Measurements from ENCODE around the gene KRT3.

KRT3 gene

DNA sequence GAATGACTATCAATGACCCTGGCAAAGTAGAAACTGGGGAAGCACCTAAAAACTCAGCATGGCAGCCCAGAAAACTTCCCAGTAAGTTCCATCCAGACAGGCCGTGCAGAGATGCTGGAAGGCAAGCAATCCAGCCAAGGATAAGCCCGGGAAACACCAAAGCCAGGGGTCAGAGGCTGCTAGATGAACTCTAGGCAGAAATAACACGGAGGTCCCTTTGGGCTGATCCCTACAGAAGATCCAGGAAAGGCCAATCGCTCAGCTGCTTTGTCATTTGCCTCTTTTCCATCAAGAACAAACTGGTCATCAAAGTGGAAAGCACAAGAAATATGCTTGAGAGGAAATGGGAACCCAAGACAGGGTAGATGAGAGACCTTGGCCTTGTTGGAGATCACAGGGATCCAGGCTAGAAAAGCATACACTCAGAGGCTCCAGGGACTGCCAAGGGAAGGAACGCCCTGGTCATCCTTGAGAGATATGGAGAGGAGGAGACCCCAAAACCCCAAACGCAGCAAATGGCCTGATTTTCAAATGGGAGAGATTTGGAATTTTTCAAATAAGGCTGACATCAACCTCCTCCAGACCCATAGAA, 31.7 kb upstream of the KRT3 start:
- TF ChIP-seq CREB1 (IDR thresholded peaks at IDR 0.05; ENCODE audit: low read depth), result no peak
- TF ChIP-seq, protein P1, sequence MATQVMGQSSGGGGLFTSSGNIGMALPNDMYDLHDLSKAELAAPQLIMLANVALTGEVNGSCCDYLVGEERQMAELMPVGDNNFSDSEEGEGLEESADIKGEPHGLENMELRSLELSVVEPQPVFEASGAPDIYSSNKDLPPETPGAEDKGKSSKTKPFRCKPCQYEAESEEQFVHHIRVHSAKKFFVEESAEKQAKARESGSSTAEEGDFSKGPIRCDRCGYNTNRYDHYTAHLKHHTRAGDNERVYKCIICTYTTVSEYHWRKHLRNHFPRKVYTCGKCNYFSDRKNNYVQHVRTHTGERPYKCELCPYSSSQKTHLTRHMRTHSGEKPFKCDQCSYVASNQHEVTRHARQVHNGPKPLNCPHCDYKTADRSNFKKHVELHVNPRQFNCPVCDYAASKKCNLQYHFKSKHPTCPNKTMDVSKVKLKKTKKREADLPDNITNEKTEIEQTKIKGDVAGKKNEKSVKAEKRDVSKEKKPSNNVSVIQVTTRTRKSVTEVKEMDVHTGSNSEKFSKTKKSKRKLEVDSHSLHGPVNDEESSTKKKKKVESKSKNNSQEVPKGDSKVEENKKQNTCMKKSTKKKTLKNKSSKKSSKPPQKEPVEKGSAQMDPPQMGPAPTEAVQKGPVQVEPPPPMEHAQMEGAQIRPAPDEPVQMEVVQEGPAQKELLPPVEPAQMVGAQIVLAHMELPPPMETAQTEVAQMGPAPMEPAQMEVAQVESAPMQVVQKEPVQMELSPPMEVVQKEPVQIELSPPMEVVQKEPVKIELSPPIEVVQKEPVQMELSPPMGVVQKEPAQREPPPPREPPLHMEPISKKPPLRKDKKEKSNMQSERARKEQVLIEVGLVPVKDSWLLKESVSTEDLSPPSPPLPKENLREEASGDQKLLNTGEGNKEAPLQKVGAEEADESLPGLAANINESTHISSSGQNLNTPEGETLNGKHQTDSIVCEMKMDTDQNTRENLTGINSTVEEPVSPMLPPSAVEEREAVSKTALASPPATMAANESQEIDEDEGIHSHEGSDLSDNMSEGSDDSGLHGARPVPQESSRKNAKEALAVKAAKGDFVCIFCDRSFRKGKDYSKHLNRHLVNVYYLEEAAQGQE (IDR thresholded peaks at IDR 0.05; ENCODE audit: low read depth), result no peak
- no peak for TF ChIP-seq EP300 (IDR thresholded peaks at IDR 0.05; ENCODE audit: borderline replicate concordance)
- no peak for TF ChIP-seq YY1 (IDR thresholded peaks at IDR 0.05; ENCODE audit: low read depth)
- TF ChIP-seq NFIC (IDR thresholded peaks at IDR 0.05), result no peak
- TF ChIP-seq CEBPB (IDR thresholded peaks at IDR 0.05), result no peak
- TF ChIP-seq FOXM1 (IDR thresholded peaks at IDR 0.05; ENCODE audit: borderline replicate concordance, low read depth), result no peak
- no peak for TF ChIP-seq TAF1 (IDR thresholded peaks at IDR 0.05; ENCODE audit: low read depth)
- TF ChIP-seq TEAD4 (IDR thresholded peaks at IDR 0.05), result no peak
- TF ChIP-seq RAD21 (IDR thresholded peaks at IDR 0.05; ENCODE audit: low read depth), result no peak

GRCh38 chr12:52826611-52827498, 30.9 kb upstream of the KRT3 start:
- no peak for TF ChIP-seq FOXM1 (IDR thresholded peaks at IDR 0.05; ENCODE audit: borderline replicate concordance, low read depth)
- no peak for TF ChIP-seq CEBPB (IDR thresholded peaks at IDR 0.05)

- no peak for TF ChIP-seq NFIC (IDR thresholded peaks at IDR 0.05)
- no peak for TF ChIP-seq TCF12 (IDR thresholded peaks at IDR 0.05; ENCODE audit: low read depth)
- TF ChIP-seq TEAD4 (IDR thresholded peaks at IDR 0.05), result no peak
- no peak for TF ChIP-seq RAD21 (IDR thresholded peaks at IDR 0.05; ENCODE audit: low read depth)
- no peak for TF ChIP-seq YY1 (IDR thresholded peaks at IDR 0.05; ENCODE audit: low read depth)
- no peak for TF ChIP-seq CREB1 (IDR thresholded peaks at IDR 0.05; ENCODE audit: low read depth)
- no peak for TF ChIP-seq EP300 (IDR thresholded peaks at IDR 0.05; ENCODE audit: borderline replicate concordance)
- TF ChIP-seq MAX (IDR thresholded peaks at IDR 0.05), result no peak
- no peak for TF ChIP-seq FOXM1 (IDR thresholded peaks at IDR 0.05; ENCODE audit: borderline replicate concordance, low read depth)
- TF ChIP-seq CEBPB (IDR thresholded peaks at IDR 0.05), result no peak
- TF ChIP-seq, protein P2, sequence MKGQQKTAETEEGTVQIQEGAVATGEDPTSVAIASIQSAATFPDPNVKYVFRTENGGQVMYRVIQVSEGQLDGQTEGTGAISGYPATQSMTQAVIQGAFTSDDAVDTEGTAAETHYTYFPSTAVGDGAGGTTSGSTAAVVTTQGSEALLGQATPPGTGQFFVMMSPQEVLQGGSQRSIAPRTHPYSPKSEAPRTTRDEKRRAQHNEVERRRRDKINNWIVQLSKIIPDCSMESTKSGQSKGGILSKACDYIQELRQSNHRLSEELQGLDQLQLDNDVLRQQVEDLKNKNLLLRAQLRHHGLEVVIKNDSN (IDR thresholded peaks at IDR 0.05), result no peak
- no peak for TF ChIP-seq EGR1 (IDR thresholded peaks at IDR 0.05)
- TF ChIP-seq, protein P1 (IDR thresholded peaks at IDR 0.05; ENCODE audit: low read depth), result no peak
- no peak for TF ChIP-seq TAF1 (IDR thresholded peaks at IDR 0.05; ENCODE audit: low read depth)
Observed at GRCh38 chr12:52825961-52826360, 30.0 kb upstream of the KRT3 start.

DNA sequence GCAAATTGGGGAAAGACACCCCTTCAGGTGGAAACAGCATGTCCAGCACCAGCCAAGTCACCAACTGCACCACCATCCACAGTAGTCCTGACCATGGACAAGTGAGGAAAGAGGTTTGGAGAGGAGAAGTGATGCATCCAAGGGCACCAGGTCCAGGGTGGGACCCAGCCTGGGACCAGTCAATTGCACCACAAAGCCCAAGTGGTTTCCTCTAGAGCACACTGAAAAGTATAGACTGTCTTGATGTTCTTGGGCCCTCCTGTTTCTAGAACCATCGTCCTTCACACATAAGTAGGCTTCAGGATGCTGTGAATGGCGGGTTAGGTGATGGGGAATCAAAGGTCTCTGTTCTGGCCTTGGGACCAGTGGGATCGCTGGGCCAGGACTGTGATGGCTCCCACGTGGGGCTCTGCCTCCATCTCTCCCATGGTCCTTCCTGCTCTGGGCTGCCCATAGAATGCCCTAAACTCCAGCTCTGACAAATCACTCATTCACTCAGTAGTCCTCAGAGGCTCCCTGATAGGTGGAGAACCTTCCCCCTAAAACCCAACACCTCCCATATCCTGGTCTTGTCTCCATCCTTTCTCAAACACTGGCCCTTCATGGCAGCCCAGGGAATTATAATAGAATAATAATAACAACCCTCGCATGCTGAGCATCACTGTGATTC, 29.0 kb upstream of the KRT3 start:
- TF ChIP-seq EP300 (IDR thresholded peaks at IDR 0.05; ENCODE audit: borderline replicate concordance) (no peak), CREB1 (IDR thresholded peaks at IDR 0.05; ENCODE audit: low read depth) (no peak), MAX (IDR thresholded peaks at IDR 0.05) (no peak), CEBPB (IDR thresholded peaks at IDR 0.05) (no peak)
- TF ChIP-seq, protein P2 (IDR thresholded peaks at IDR 0.05), result no peak

DNA sequence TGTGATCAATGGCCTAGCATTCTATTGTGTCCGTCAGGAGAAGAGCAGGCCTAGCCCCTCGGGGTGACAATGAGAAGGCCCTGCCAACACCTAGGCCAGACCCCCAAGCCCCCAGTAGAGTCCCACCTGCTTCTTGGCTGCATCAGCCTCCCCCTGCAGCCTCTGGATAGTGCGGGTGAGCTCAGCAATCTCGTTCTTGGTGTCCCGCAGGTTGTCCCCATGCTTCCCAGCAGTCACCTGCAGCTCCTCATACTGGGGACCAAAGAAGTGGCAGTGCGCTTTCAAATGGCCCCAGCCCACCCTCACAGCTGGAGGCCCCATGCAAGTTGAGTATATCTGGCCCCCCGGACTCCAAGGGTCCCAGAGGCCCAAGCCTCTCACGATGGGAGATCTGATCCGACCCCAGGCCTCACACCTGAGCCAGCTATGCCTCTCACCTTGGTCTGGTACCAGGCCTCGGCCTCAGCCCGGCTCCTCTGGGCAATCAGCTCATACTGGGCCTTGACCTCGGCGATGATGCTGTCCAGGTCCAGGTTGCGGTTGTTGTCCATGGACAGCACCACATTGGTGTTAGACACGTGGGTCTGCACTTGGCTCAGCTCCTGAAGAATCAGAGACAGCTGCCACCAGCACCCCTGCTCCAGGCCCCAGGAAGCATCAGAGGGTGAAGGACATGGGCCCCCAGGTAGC, 28.0 kb upstream of the KRT3 start:
- TF ChIP-seq YY1 (IDR thresholded peaks at IDR 0.05; ENCODE audit: low read depth) (no peak), TEAD4 (IDR thresholded peaks at IDR 0.05) (no peak), ZBTB7A (IDR thresholded peaks at IDR 0.05; ENCODE audit: low read depth) (no peak), MAX (IDR thresholded peaks at IDR 0.05) (no peak), EP300 (IDR thresholded peaks at IDR 0.05; ENCODE audit: borderline replicate concordance) (no peak), CREB1 (IDR thresholded peaks at IDR 0.05; ENCODE audit: low read depth) (no peak), TCF12 (IDR thresholded peaks at IDR 0.05; ENCODE audit: low read depth) (no peak), TAF1 (IDR thresholded peaks at IDR 0.05; ENCODE audit: low read depth) (no peak), FOXM1 (IDR thresholded peaks at IDR 0.05; ENCODE audit: borderline replicate concordance, low read depth) (no peak), NFIC (IDR thresholded peaks at IDR 0.05) (no peak)
- TF ChIP-seq, protein P1 (IDR thresholded peaks at IDR 0.05; ENCODE audit: low read depth), result no peak
- TF ChIP-seq, protein P2 (IDR thresholded peaks at IDR 0.05), result no peak

Data from Ishikawa (cell line).